AG04450 (cell line): ENCODE data around the gene FHAD1. TPM values are rescaled to one million over a fixed set of nuclear protein-coding genes. Genes with fewer than 3 reads are reported as not detected.

Experiments used
- CTCF ChIA-PET: fragments of 300-600, 350-600 bp; formaldehyde crosslinking; extraction: SDS; loops from one replicate; lab custom pipeline; 2022; ENCODE audit warnings: antibody characterized with exemption, inconsistent platforms; lab: Charles Lee
- POLR2A ChIA-PET: fragments of 350-600 bp; formaldehyde crosslinking; extraction: SDS; loops from one replicate; lab custom pipeline; 2021; ENCODE audit warnings: antibody characterized with exemption, inconsistent platforms; lab: Yijun Ruan, JAX
- DNase-seq: peaks from one replicate; pipeline ENCODE4 v3.0.0-alpha.2; 2011; ENCODE audit warnings: low read depth, low spot score
- H3K27ac ChIP-seq: one replicate; pipeline ENCODE4 v1.5.1; 2012; ENCODE audit warnings: low read depth, low read length, control low read depth
- H3K27me3 ChIP-seq: one replicate; pipeline ENCODE4 v1.6.0; 2012; ENCODE audit warnings: low read length; ENCODE audit not compliant: control insufficient read depth, insufficient read depth
- H3K4me3 ChIP-seq: 2 replicates; pipeline ENCODE4 v1.5.1; 2011; ENCODE audit warnings: mild to moderate bottlenecking, low read depth, low read length, control low read depth
- H3K9me3 ChIP-seq: 2 replicates; pipeline ENCODE4 v1.5.1; 2012; ENCODE audit warnings: low read length; ENCODE audit not compliant: control insufficient read depth, insufficient read depth
- CTCF ChIP-seq: IDR thresholded peaks from 2 replicates; pipeline ENCODE4 v1.5.1; 2011; ENCODE audit warnings: low read depth, low read length, control low read depth, inconsistent platforms
- polyA plus RNA-seq: library from polyadenylated mRNA; depleted of rRNA; stranded (reverse); fragments of >200 nt; gene quantifications from 2 replicates; pipeline ENCODE4 v1.2.3, GENCODE V29; 2011

The FHAD1 gene
- polyA plus RNA-seq, 1 experiment, result 0.36 TPM

GRCh38 chr1:15212216-15212953 is 34.6 kb upstream of the FHAD1 start:
- POLR2A ChIA-PET, result interaction anchor here (1.3 kb wide), 1 partner anchor 54 kb away, joined by 4 read pairs; no protein-coding TSS in a partner anchor
- no peak overlapping the region for H3K27ac ChIP-seq
- TF ChIP-seq CTCF, result no peak
- DNase-seq, result no peak
- no peak overlapping the region for H3K4me3 ChIP-seq
- H3K9me3 ChIP-seq, result peaks cover 5% of the 10 kb centered on the region; the same call in 1 of the 2 replicates
- H3K27me3 ChIP-seq, result no peaks in the 10 kb centered on the region
- CTCF ChIA-PET, result interaction anchor here (0.6 to 0.9 kb wide), 3 partner anchors 28 to 111 kb away, joined by 3 to 4 read pairs (median 3); no protein-coding TSS in a partner anchor

GRCh38 chr1:15212954-15213291 is 34.1 kb upstream of the FHAD1 start:
- no peak overlapping the region for H3K27ac ChIP-seq
- TF ChIP-seq CTCF, result no peak
- POLR2A ChIA-PET, result interaction anchor here (0.6 to 1.3 kb wide), 2 partner anchors 46 to 54 kb away, joined by 3 to 4 read pairs; no protein-coding TSS in a partner anchor
- no peak overlapping the region for H3K4me3 ChIP-seq
- H3K9me3 ChIP-seq, result peaks cover 5% of the 10 kb centered on the region; the same call in 1 of the 2 replicates
- CTCF ChIA-PET, result interaction anchor here (0.6 to 1.8 kb wide), 3 partner anchors 59 to 111 kb away, joined by 3 to 5 read pairs (median 3); no protein-coding TSS in a partner anchor
- no peak for DNase-seq
- H3K27me3 ChIP-seq, result no peaks in the 10 kb centered on the region

DNA sequence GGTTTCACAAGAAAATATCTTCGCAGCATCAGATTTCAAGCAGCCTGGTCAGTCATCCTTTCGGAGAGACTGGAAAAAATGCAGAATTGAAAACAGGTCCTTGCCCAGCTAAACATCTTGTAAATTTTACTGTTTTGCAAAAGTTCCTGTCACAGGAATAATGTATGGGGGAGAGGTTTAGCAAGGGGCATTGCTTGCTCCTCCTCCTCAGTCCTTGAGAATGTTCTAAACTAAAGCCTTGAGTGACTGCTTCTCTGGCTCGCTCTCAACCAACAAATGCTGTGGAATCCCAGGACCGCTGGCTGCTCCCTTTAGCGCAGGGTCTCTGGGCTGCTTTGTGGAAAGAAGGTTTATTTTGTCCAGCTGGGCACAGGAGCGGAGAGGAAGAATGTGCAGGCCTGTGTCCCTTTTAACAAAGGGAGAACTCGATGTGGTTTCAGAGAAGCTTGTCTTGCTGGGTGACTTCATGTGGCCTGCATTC is 33.6 kb upstream of the FHAD1 start:
- ChIA-PET CTCF (interaction anchor here (0.6 to 1.8 kb wide), 3 partner anchors 58 to 110 kb away, joined by 3 to 5 read pairs (median 3); no protein-coding TSS in a partner anchor), POLR2A (interaction anchor here (0.6 to 1.3 kb wide), 2 partner anchors 46 to 55 kb away, joined by 3 to 4 read pairs; no protein-coding TSS in a partner anchor)
- DNase-seq, result peak; percentile 32
- H3K9me3 ChIP-seq, result peaks cover 5% of the 10 kb centered on the region; the same call in 1 of the 2 replicates
- H3K27ac ChIP-seq, result peak overlapping the region; percentile 73
- no peaks in the 10 kb centered on the region for H3K27me3 ChIP-seq
- TF ChIP-seq CTCF, result no peak
- H3K4me3 ChIP-seq, result peak overlapping the region; percentile 4; the same call in 1 of the 2 replicates

GRCh38 chr1:15214527-15214926 is 32.5 kb upstream of the FHAD1 start:
- ChIA-PET CTCF (interaction anchor here (1.5 to 1.8 kb wide), 2 partner anchors 57 to 61 kb away, joined by 3 to 5 read pairs; partner anchors contain the start of gene TMEM51), POLR2A (interaction anchor here (1.0 kb wide), 1 partner anchor 35 kb away, joined by 3 read pairs; no protein-coding TSS in a partner anchor)
- no peak for TF ChIP-seq CTCF
- peaks cover 5% of the 10 kb centered on the region; the same call in 1 of the 2 replicates for H3K9me3 ChIP-seq
- no peaks in the 10 kb centered on the region for H3K27me3 ChIP-seq
- peak overlapping the region; percentile 52 for H3K27ac ChIP-seq
- DNase-seq, result peak; percentile 21
- no peak overlapping the region for H3K4me3 ChIP-seq
